Neuronal stem cell (in vitro differentiated cells): ENCODE data around the gene TPST1.
A peak's percentile ranks its signal among the peaks of the same experiment; 100 is the strongest.
"Not testable (repeated sequence)": the region's sequence is repeated elsewhere in the genome, so short reads cannot be mapped to it uniquely, and the experiment has no call there.

ENCODE experiments used
- DNase-seq: peaks from one replicate; pipeline ENCODE4 v3.0.0-alpha.2; 2013; ENCODE audit warnings: low spot score
- H2AFZ ChIP-seq: one replicate; pipeline ENCODE4 v1.6.1; 2013; ENCODE audit warnings: mild to moderate bottlenecking, low read length, inconsistent platforms
- H2AK5ac ChIP-seq: 2 replicates; pipeline ENCODE4 v1.6.1; 2013; ENCODE audit warnings: low read depth, mild to moderate bottlenecking, inconsistent platforms, low read length, moderate library complexity, mixed read lengths
- H2BK120ac ChIP-seq: 2 replicates; pipeline ENCODE4 v1.6.1; 2013; ENCODE audit warnings: low read depth, mild to moderate bottlenecking, inconsistent platforms, low read length, moderate library complexity, mixed read lengths
- H2BK12ac ChIP-seq: one replicate; pipeline ENCODE4 v1.6.1; 2013; ENCODE audit warnings: low read length, inconsistent platforms
- H2BK15ac ChIP-seq: 2 replicates; pipeline ENCODE4 v1.6.1; 2013; ENCODE audit warnings: mild to moderate bottlenecking, low read length, inconsistent platforms, mixed read lengths
- H2BK5ac ChIP-seq: one replicate; pipeline ENCODE4 v1.6.1; 2013; ENCODE audit warnings: inconsistent platforms, mild to moderate bottlenecking, low read length, moderate library complexity
- H3K14ac ChIP-seq: one replicate; pipeline ENCODE4 v1.6.1; 2013; ENCODE audit warnings: low read length, inconsistent platforms
- H3K18ac ChIP-seq: 2 replicates; pipeline ENCODE4 v1.6.1; 2013; ENCODE audit warnings: low read length, inconsistent platforms
- H3K23ac ChIP-seq: 2 replicates; pipeline ENCODE4 v1.6.1; 2013; ENCODE audit warnings: low read depth, mild to moderate bottlenecking, mixed read lengths, low read length, inconsistent platforms; ENCODE audit not compliant: poor library complexity
- H3K27ac ChIP-seq: replicated peaks from 3 replicates; pipeline ENCODE4 v1.5.1; 2013; ENCODE audit warnings: low read length, inconsistent platforms
- H3K27me3 ChIP-seq, 3 experiments: 2 replicates each; pipeline ENCODE4 v1.6.1; 2013; ENCODE audit warnings: low read length in 3 of 3, mild to moderate bottlenecking in 2 of 3, inconsistent platforms in 1 of 3, low read depth in 1 of 3, mixed read lengths in 1 of 3, moderate library complexity in 1 of 3; ENCODE audit not compliant: control insufficient read depth in 3 of 3, insufficient read depth in 3 of 3
- H3K36me3 ChIP-seq, 2 donors: replicated peaks in 1 of 2; 2 replicates each; pipeline ENCODE4 v1.6.1; 2013; ENCODE audit warnings: low read length in 2 of 2; ENCODE audit not compliant: control insufficient read depth in 2 of 2, insufficient read depth in 2 of 2
- H3K4ac ChIP-seq: 2 replicates; pipeline ENCODE4 v1.6.1; 2013; ENCODE audit warnings: inconsistent platforms, mild to moderate bottlenecking, low read length, moderate library complexity
- H3K4me1 ChIP-seq, 2 donors: 1 replicate in 1 of 2; 2 replicates in 1 of 2; pipeline ENCODE4 v1.6.1; 2013; ENCODE audit warnings: low read length in 2 of 2, low read depth in 1 of 2; ENCODE audit not compliant: control insufficient read depth in 2 of 2, insufficient read depth in 1 of 2
- H3K4me2 ChIP-seq: one replicate; pipeline ENCODE4 v1.6.1; 2013; ENCODE audit warnings: mild to moderate bottlenecking, low read length, inconsistent platforms; ENCODE audit not compliant: insufficient read depth, poor library complexity, severe bottlenecking
- H3K4me3 ChIP-seq, 2 donors: 2 replicates each; pipeline ENCODE4 v1.5.1; 2013; ENCODE audit warnings: low read length in 2 of 2, mild to moderate bottlenecking in 2 of 2, inconsistent platforms in 1 of 2, moderate library complexity in 1 of 2
- H3K79me1 ChIP-seq: one replicate; pipeline ENCODE4 v1.6.1; 2013; ENCODE audit warnings: low read depth, mild to moderate bottlenecking, inconsistent platforms, low read length, moderate library complexity
- H3K9ac ChIP-seq: one replicate; pipeline ENCODE4 v1.6.1; 2013; ENCODE audit warnings: mild to moderate bottlenecking, low read depth, low read length, inconsistent platforms; ENCODE audit not compliant: poor library complexity
- H3K9me3 ChIP-seq, 2 donors: replicated peaks in 1 of 2; 2 replicates each; pipeline versions ENCODE3 to v1.6.1; 2013; ENCODE audit warnings: low read length in 2 of 2, mild to moderate bottlenecking in 2 of 2, inconsistent platforms in 1 of 2, low read depth in 1 of 2, mixed read lengths in 1 of 2, moderate library complexity in 1 of 2; ENCODE audit not compliant: control insufficient read depth in 2 of 2, insufficient read depth in 1 of 2
- H4K8ac ChIP-seq: one replicate; pipeline ENCODE4 v1.6.1; 2013; ENCODE audit warnings: low read depth, mild to moderate bottlenecking, inconsistent platforms, low read length, moderate library complexity
- H4K91ac ChIP-seq: one replicate; pipeline ENCODE4 v1.6.1; 2013; ENCODE audit warnings: low read length, low read depth, mild to moderate bottlenecking, inconsistent platforms; ENCODE audit not compliant: poor library complexity
- WGBS, 2 donors: extraction: QIAGEN DNeasy Blood & Tissue Kit; methylation state at CpG; one replicate each; pipeline ENCODE4 v1.1.7; 2013; ENCODE audit warnings: missing lambda C conversion rate in 2 of 2, mixed read lengths in 1 of 2; ENCODE audit not compliant: insufficient read length in 2 of 2, insufficient replicate concordance in 1 of 2; ENCODE audit errors: extremely low coverage in 2 of 2; 5-methylcytosine and 5-hydroxymethylcytosine counted together

TPST1 gene

DNA sequence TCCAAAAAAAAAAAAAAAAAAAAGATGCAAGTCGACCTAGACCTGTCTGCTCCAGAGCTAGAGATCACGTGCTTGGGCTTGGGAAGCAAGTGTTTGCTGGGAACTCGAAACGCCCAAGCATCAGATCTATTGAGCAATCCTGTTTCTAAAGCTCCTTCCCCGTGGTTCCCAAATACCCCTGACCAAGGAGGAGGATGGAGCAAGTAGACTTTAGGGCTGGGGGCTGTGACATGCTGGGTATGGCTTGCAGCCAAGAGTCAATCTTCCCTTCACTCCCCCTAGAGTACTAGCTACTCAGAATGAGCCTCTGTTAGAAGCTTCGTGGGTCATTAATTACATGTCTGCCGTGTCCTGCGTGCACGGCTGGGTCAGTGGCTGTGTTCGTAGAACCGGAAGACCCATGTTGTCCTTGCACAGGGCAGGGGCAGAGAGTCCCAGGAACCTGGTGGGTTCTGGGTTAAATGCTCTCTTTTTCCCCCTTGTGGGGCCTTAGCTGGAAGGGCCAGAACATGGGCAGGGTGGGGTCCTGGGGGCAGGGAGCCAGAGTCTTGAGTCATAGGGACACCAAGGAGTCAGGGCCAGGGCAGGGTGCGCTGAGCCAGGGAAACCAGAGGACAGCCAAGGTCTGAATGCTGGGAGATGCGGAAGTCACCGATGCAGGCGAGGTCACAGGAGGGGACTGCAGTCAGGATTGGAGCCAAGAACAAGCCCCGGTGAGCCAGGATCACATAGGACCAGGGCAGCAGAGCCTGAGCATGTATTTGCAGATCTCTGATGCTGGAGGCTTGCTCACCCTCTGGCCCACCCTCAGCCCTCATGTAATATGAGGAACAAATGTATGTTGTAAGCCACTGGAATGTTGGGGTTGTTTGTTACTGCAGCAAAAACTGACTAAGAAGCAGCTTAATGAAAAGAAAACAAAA, 34.6 kb upstream of the TPST1 start:
- no CpG with 5 or more reads among the region's 16 CpGs for WGBS, 2 donors
- Histone ChIP-seq H2BK15ac (no peak overlapping the region), H3K9me3 (no peaks in the 10 kb centered on the region), H3K14ac (peak overlapping the region; percentile 84), H4K8ac (no peak overlapping the region), H3K4me3 (no peak overlapping the region), H3K4me1 (no peaks in the 10 kb centered on the region), H3K9ac (no peak overlapping the region), H3K4me2 (no peak overlapping the region), H2AFZ (peak overlapping the region; percentile 58), H3K18ac (no peak overlapping the region), H3K4ac (no peak overlapping the region), H3K79me1 (no peaks in the 10 kb centered on the region), H3K27ac (no peak overlapping the region), H3K23ac (no peak overlapping the region), H2BK12ac (no peak overlapping the region), H3K36me3 (no peaks in the 10 kb centered on the region), H2BK5ac (no peak overlapping the region), H2BK120ac (no peak overlapping the region), H3K27me3 (no peaks in the 10 kb centered on the region), H2AK5ac (no peak overlapping the region), H4K91ac (no peak overlapping the region)
- no peak for DNase-seq

DNA sequence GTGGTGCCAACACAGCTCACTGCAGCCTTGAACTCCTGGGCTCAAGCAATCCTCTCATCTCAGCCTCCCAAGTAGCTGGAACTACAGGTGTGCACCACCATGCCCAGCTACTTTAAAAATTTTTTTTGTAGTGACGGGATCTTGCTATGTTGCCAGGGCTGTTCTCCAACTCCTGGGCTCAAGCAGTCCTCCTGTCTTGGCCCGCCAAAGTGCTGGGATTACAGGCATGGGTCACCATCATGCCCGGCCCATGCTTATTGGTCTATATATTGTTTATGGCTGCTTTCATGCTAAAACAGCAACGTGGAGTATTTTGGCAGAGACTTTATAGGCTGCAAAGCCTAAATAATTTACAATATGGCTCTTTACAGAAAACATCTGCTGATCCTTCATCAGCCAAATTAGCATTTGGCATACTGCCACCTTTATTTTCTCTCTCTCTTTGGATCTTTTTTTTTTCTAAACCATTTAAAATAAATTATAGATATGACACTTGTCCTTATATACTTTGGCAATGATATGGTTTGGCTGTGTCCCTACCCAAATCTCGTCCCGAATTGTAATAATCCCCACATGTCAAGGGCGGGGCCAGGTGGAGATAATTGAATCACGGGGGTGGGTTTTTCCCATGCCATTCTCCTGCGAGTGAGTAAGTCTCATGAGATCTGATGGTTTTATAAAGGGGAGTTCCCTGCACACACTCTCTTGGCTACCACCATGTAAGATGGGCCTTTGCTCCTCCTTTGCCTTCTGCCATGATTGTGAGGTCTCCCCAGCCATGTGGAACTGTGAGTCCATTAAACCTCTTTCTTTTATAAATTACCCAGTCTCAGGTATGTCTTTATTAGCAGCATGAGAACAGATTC, 32.4 kb upstream of the TPST1 start:
- not testable (repeated sequence) for H3K14ac ChIP-seq, H3K4me1 ChIP-seq, H2AK5ac ChIP-seq, H3K79me1 ChIP-seq, H2BK5ac ChIP-seq, H3K23ac ChIP-seq, H2BK120ac ChIP-seq, DNase-seq, H3K9ac ChIP-seq, H2BK15ac ChIP-seq, H2BK12ac ChIP-seq, H3K4ac ChIP-seq, H4K8ac ChIP-seq, H3K4me3 ChIP-seq, H3K4me2 ChIP-seq, H3K27ac ChIP-seq, H2AFZ ChIP-seq, H3K27me3 ChIP-seq, H3K9me3 ChIP-seq, H3K18ac ChIP-seq, H4K91ac ChIP-seq, H3K36me3 ChIP-seq
- no CpG with 5 or more reads among the region's 9 CpGs for WGBS, 2 donors

DNA sequence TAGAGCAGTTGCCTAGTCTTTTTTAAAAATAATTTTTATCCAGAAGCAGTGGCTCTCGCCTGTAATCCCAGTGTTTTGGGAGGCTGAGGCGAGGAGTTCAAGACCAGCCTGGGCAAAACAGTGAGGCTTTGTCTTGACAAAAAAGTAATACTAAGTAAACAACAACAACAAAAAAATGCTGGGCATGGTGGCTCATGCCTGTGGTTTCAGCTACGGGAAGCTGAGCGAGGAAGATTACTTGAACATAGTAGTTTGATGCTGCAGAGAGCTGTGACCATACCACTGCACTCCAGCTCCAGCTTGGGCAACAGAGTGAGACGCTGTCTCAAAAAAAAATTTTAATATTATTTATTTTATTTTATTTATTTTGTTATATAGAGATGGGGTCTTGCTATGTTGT, 31.3 kb upstream of the TPST1 start:
- no peak overlapping the region for H2AK5ac ChIP-seq
- H3K4me2 ChIP-seq = no peak overlapping the region
- no peaks in the 10 kb centered on the region for H3K79me1 ChIP-seq
- no peaks in the 10 kb centered on the region for H3K27me3 ChIP-seq
- H3K4me3 ChIP-seq = no peak overlapping the region
- H2BK15ac ChIP-seq = no peak overlapping the region
- no peak overlapping the region for H3K27ac ChIP-seq
- no peak overlapping the region for H2AFZ ChIP-seq
- no peak overlapping the region for H3K14ac ChIP-seq
- H4K8ac ChIP-seq = no peak overlapping the region
- H3K18ac ChIP-seq = no peak overlapping the region
- no peak overlapping the region for H4K91ac ChIP-seq
- H2BK120ac ChIP-seq = no peak overlapping the region
- DNase-seq = no peak
- H3K4me1 ChIP-seq = no peaks in the 10 kb centered on the region
- no peaks in the 10 kb centered on the region for H3K36me3 ChIP-seq
- H2BK12ac ChIP-seq = no peak overlapping the region
- no peak overlapping the region for H3K23ac ChIP-seq
- H3K9ac ChIP-seq = no peak overlapping the region
- H2BK5ac ChIP-seq = no peak overlapping the region
- H3K9me3 ChIP-seq = peaks cover 0 to 3% of the 10 kb centered on the region in 2 donors
- no peak overlapping the region for H3K4ac ChIP-seq
- WGBS, 2 donors = no CpG with 5 or more reads among the region's 5 CpGs

DNA sequence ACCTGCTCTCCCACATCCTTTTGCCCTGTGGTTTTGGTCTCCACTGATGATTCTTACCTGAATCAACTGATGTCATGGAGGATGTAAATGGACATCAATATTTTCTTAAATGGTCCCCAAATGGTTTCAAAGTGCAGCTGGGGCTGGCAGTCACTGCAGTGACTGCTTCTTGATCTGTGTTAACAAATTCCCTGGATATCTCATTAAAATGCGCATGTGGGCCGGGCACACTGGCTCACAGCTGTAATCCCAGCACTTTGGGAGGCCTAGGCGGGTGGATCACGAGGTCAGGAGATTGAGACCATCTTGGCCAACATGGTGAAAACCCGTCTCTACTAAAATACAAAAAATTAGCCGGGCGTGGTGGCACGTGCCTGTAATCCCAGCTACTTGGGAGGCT, 30.1 kb upstream of the TPST1 start:
- not testable (repeated sequence) for H3K36me3 ChIP-seq, H2BK120ac ChIP-seq, H3K4me2 ChIP-seq, H3K4me3 ChIP-seq, H3K23ac ChIP-seq, H3K79me1 ChIP-seq, H2AFZ ChIP-seq, H2AK5ac ChIP-seq, H3K27ac ChIP-seq, H4K8ac ChIP-seq, H3K27me3 ChIP-seq, H2BK12ac ChIP-seq, H3K4ac ChIP-seq, H2BK15ac ChIP-seq, H3K18ac ChIP-seq, DNase-seq, H3K9me3 ChIP-seq, H3K9ac ChIP-seq, H2BK5ac ChIP-seq, H3K4me1 ChIP-seq, H3K14ac ChIP-seq, H4K91ac ChIP-seq
- WGBS, 2 donors = no CpG with 5 or more reads among the region's 8 CpGs
